ENCODE measurements around the gene SMARCA2.

Gene SMARCA2

GRCh38 chr9:2023042-2023441 is 7.9 kb downstream of the SMARCA2 start:
- no peak for TF ChIP-seq CTCF (IDR thresholded peaks at IDR 0.05)

- no peak for TF ChIP-seq CTCF (IDR thresholded peaks at IDR 0.05)
Observed at GRCh38 chr9:2023532-2023931, 8.4 kb downstream of the SMARCA2 start.

GRCh38 chr9:2024888-2025782 is 10.0 kb downstream of the SMARCA2 start:
- no peak for TF ChIP-seq CTCF (IDR thresholded peaks at IDR 0.05)

GRCh38 chr9:2026220-2026997 is 11.3 kb downstream of the SMARCA2 start:
- no peak for TF ChIP-seq CTCF (IDR thresholded peaks at IDR 0.05)

- no peak for TF ChIP-seq CTCF (IDR thresholded peaks at IDR 0.05)
Observed at GRCh38 chr9:2027543-2028160, 12.5 kb downstream of the SMARCA2 start.

GRCh38 chr9:2028888-2029287 is 13.7 kb downstream of the SMARCA2 start:
- no peak for TF ChIP-seq CTCF (IDR thresholded peaks at IDR 0.05)

- no peak for TF ChIP-seq CTCF (IDR thresholded peaks at IDR 0.05)
Observed at GRCh38 chr9:2029666-2030170, 14.6 kb downstream of the SMARCA2 start.
